HG02763 (cell line): Measurements from ENCODE around the gene PHC3.
"Not testable (repeated sequence)": the region's sequence is repeated elsewhere in the genome, so short reads cannot be mapped to it uniquely, and the experiment has no call there.

Experiments
- ATAC-seq: cut with Tn5 transposase; IDR thresholded peaks from one replicate; pipeline ENCODE4 v1.9.1; 2021; ENCODE audit warnings: mild to moderate bottlenecking, moderate library complexity; ENCODE audit not compliant: unreplicated experiment

Gene PHC3, protein sequence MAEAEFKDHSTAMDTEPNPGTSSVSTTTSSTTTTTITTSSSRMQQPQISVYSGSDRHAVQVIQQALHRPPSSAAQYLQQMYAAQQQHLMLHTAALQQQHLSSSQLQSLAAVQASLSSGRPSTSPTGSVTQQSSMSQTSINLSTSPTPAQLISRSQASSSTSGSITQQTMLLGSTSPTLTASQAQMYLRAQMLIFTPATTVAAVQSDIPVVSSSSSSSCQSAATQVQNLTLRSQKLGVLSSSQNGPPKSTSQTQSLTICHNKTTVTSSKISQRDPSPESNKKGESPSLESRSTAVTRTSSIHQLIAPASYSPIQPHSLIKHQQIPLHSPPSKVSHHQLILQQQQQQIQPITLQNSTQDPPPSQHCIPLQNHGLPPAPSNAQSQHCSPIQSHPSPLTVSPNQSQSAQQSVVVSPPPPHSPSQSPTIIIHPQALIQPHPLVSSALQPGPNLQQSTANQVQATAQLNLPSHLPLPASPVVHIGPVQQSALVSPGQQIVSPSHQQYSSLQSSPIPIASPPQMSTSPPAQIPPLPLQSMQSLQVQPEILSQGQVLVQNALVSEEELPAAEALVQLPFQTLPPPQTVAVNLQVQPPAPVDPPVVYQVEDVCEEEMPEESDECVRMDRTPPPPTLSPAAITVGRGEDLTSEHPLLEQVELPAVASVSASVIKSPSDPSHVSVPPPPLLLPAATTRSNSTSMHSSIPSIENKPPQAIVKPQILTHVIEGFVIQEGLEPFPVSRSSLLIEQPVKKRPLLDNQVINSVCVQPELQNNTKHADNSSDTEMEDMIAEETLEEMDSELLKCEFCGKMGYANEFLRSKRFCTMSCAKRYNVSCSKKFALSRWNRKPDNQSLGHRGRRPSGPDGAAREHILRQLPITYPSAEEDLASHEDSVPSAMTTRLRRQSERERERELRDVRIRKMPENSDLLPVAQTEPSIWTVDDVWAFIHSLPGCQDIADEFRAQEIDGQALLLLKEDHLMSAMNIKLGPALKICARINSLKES

DNA sequence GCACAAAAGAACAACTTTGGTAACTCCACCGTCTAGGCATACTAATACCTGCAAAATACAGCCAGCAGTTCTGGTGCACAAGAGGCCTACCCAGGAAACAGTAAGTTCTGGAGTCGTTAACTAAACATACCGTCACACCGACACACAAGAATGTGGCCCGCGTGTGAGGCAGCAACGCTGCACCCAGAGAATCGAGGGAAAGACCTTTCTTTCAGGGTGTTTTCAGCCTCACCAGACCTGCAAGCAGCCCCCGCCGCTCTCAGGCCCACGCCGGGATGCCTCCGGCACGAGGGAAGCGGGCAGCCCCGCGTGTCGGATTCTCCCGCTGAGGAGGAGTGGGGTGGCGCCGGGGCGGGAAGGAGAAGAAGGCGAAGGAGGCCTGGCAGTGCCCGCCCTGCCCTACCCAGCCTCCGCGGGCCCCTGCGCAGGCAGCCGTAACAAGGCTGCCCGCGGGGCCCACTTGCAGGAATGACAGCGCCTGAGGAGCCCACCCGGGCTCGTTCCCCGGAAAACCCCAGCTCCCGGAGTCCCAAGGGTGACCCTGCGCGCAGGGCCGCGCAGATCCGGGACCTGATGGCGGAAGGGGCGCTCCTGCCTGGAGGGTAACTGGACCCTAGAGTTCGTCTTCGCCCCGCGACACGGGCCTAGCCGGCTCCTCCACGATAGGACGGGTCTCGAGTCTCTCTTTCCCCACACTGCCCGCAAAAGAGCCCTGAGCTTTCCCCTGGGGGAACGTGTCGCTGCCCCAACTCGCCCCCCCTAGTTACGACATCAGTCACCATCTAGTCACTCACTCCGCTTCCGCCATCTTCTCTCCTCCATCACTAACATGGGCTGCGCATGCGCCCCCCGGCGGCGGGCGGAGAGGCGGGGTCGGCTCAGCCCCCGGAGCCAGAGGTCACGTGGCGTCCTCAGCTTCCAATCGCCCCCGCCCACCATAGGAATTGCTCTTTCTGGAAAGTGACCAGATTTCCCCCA is at the start of gene PHC3:
PHC3 (minus strand) TSS at position 826 of the 978 bp plus-strand sequence; CDS start at position 808, 18 bp downstream.
- peak; percentile 80 for ATAC-seq

DNA sequence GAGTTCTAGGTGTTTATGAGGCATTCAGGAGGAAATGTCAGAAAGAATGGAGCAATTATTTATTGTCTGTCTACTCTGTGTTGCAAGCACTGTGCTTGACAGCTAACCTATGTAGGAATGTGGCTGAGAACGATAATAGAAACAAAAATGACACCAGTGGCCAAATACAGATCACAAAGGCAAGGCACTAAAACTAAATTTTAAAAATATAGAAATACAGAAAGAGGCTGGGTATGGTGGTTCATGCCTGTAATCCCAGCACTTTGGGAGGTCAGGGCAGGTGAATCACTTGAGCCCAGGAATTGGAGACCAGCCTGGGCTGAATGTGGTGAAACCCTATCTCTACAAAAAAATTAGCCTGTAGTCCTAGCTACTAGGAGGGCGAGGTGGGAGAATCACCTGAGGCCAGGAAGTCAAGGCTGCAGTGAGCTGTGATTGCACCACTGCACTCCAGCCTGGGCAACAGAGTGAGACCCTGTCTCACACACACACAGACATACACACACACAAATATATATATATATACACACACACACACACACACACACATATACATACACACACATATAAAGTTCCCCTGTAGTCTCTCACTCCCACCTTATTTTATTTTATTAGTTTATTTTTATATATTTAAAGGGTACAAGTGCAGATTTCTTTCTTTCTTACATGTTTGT is 46.7 kb upstream of the PHC3 start:
- no peak for ATAC-seq

DNA sequence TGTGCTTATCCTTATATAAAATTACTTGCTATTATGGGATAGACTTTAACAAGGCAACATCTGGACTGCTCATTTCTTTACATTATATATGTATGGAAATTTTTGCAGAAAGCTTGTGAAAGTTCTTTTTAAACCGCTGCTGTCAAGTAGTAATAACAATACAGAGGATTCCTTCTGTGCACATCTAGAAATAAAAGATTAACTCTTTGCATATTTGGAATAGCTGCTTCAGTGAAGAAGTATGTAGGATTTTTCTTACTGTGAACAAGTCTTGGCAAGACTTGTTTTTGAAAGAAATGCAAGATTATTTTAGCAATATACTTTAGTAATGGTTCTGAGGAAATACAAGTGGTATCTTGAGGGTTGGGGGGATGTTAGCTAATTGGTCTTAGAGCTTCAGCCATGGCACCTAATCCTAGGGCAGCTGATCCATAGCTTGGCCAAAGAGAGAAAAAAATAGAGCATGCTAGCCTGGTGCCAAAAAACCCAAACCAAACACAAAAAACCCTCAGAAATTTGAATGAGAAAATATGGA is 45.0 kb upstream of the PHC3 start:
- no peak for ATAC-seq

DNA sequence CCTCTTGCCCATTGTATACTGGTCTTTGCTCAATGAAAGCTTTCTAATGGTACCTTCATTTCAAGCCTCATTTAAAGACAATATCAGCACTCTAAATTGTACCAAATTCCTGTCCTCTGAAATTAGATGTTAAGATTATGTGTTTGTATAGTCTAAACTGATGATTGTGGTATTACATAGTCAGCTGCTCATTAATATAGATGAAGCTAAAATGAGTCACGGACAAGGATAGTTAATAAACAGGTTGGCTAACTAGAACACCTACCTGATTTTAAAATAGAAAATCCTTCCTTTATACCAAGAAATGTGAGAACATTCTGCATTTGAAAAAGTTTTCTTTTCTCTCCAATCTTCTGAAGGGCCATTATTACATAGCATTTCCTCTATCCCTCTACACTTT is 43.6 kb upstream of the PHC3 start:
- no peak for ATAC-seq

DNA sequence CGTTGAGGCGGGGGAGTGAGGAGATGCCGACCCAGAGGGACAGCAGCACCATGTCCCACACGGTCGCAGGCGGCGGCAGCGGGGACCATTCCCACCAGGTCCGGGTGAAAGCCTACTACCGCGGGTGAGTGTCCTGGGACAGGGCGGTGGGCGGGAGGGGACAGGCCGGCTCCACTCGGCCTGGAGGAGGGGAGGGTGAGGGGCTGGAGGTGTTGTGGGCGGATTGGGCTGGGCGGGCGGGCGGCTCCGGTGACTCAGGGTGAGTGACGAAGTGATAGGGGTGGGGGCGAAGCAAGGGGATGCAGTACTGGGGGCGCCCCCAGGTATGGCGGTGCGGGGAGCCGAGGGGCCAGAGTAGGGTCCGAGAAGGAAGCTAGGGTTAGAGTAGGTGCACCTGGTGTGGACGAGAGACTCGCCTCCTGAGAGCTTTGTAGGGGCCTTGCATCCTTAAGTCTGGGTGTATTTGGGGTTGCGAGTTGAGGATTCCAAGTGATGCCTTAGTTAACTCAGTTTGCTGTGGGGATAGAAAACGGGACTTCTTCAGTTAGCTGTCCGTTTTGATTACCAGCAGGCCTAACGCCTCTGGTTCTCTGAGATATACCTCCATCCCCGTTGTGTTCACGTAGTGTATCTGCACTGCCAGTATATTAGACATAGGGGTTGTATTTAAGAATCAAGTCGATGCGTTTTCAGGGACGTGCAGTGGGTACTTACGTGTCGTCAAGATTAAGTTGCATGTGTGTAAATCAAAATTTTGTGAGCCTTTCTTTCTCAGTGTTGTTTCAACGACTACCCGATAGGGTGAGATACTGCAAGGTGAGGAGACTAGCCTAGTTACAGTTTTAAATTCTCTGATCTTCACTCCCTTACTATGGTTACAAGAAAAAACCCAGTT is 41.4 kb upstream of the PHC3 start:
- ATAC-seq: peak; percentile 14

DNA sequence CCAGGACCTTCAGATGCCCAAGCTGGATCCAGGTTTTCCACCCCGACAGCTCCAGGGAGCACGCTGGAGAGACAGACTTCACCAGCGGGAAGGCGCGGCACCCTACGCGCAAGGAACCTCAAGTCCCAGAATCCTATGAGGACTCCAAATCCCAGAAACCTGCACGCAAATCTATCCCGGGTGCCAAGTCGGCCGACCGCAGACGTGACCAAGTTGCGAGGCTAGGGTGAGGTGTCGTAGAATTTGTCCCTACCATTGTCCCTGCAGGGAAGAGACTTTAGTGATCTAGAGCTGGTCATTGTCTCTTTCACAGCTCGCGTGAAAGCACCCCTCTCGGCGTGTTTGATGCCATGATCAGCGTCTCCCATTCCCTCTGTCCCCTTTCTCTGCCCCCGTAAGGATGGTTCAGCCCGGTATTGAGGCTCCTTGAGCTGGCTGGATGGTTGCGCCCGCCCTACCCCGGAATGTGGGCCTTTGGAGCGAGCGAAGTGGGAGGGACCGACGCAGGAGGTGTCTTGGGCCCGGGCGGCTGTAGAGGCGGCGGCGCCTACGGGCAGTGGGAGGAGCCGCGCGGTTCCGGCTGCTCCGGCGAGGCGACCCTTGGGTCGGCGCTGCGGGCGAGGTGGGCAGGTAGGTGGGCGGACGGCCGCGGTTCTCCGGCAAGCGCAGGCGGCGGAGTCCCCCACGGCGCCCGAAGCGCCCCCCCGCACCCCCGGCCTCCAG is 40.6 kb upstream of the PHC3 start, which contains the start of gene PRKCI:
PRKCI (plus strand) TSS at position 501 of the 723 bp plus-strand sequence. CDS start 246 bp downstream, outside the sequence.
- ATAC-seq: peak; percentile 97

DNA sequence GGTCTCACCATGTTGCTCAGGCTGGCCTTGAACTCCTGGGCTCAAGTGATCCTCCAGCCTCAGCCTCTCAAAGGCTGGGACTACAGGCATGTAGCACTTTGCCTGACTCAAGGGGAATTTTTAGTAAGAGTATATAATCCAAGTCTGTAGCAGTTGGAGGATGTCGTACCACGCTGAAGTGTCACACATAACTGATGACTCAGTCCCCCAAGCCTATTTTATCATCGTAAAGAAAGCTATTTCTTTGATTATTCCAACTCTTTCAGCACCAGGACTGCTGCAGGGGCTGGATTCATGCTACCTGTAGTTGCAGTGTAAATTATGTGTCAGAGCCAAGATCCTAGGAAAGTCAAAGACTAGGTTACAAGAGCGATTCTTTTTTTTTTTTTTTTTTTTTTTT is 39.3 kb upstream of the PHC3 start:
- no peak for ATAC-seq

DNA sequence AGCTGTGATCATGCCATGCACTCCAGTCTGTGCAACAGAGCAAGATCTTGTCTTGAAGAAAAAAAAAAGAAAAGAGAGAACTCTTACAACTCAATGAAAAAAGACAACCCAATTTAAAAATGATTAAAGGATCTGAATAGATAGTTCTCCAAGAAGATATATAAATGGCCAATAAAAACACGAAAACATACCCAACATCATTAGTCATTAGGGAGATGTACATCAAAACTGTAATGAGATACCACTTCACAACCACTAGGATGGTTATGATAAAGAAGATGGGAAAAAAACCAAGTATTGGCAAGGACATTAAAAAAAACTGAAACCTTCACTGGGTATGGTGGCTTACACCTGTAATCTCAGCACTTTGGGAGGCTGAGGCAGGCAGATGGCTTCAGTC is 38.3 kb upstream of the PHC3 start:
- ATAC-seq: no peak

DNA sequence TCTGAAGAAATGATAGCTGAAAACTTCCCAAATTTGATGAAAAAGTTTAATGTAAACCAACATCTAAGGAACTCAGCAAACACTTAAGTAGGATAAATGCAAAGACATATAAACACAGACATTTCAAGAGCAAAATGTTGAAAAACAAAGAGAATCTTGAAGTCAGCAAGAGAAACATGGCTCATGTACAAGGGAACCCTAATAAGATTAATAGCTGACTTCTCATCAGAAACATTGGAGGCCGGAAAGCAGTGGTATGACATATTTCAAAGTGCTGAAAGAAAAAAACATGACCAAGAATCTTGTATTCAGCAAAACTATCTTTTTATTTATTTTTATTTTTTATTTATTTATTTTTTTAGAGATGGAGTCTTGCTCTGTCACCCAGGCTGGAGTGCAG is 30.1 kb upstream of the PHC3 start:
- no peak for ATAC-seq

DNA sequence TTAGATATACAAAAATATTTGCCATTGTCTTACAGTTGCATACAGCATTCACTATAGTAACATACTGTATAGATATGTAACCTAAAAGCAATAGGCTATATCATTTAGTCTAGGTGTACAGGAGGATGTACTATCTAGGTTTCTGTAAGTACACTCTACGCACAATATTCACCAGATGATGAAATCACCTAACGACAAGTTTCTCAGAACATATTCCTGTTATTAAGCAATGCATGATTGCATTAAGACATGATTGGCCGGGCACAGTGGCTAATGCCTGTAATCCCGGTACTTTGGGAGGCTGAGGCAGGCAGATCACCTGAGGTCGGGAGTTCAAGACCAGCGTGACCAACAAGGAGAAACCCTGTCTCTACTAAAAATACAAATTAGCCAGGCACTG is 26.2 kb upstream of the PHC3 start:
- no peak for ATAC-seq

DNA sequence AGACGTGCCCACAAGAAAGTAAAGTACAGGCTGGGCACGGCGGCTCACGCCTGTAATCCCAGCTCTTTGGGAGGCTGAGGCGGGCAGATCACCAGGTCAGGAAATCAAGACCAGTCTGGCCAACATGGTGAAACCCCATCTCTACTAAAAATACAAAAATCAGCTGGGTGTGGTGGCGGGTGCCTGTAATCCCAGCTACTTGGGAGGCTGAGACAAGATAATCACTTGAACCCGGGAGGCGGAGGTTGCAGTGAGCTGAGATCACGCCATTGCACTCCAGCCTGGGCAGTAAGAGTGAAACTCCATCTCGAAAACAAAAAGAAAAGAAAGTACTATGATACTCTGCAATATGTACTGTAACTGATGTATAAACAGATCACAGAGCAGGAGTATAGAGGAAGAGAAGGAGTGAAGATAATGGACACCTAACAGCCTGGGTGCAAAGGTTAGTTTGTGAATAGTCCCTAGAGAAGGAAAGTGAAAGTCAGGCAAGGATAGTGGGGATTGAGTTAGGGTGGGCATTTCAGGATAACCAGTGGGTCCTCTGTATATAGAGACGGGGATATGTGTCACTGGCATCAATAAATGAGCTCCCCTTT is 24.7 kb upstream of the PHC3 start:
- not testable (repeated sequence) for ATAC-seq

DNA sequence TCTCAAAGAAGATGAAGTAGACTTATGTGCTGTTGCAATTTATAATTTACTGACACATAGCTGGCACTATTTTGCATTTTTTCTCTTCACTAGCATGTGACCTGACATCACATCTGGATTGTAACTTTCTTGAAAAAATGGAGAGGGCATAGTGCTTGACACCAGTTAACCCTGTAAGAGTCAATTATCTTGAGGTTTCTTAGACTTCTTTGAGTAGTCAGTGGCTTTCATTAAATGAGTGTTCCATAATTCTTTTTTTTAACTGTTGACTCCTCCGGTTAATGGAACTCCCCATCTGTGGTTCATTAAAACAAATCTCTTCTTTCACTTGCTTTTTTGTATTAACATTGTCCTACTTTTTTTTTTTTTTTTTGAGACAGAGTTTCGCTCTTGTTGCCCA is 23.8 kb upstream of the PHC3 start:
- no peak for ATAC-seq

DNA sequence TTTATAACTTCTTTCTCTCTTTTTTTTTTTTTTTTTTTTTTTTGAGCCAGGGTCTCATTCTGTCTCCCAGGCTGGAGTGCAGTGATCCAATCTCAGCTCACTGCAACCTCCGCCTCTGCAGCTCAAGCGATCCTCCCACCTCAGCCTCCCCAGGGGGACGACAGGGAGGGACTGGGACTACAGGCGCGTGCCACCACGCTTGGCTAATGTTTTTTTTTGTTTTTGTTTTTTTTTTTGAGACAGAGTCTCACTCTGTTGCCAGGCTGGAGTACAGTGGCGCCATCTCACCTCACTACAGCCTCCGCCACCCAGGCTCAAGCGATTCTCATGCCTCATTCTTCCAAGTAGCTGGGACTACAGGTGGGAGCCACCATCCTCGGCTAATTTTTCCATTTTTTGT is 23.0 kb upstream of the PHC3 start:
- no peak for ATAC-seq

DNA sequence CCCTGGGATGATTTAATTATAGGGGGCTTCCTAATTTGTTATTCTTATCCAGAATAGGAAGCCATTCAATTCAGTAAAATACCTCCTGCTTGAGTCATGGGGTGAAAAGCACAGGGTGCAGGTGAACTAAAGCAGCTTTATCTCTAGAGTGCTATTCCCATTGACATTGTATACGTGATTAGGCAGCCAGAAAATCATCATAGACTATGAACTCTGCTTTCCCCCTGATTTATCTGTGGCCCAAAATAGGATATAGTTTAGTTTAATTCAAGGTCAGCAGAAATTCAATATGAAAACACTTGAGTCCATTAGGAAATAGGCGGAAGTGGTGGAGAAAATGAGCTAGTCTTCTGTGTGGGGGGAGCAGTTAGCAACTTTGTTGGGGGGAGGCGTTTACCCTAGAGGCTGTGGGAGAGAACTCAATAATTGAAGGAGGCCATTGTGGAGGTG is 22.5 kb upstream of the PHC3 start:
- no peak for ATAC-seq

DNA sequence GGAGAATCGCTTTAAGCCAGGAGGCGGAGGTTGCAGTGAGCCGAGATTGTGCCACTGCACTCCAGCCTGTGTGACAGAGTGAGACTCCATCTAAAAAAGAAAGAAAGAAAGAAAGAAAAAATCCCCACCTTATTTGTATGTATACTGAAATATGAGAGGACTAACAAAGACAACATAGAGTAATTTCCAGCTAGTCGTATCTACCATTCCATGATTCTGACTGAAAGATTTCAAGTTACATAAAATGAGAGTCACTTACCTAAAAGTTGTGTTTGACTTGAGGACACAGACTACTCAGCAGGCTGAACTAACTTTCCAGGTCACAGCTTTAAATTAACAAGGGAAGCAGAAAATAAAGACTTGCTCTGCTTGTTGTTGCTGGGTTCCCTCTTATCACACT is 21.9 kb upstream of the PHC3 start:
- no peak for ATAC-seq

DNA sequence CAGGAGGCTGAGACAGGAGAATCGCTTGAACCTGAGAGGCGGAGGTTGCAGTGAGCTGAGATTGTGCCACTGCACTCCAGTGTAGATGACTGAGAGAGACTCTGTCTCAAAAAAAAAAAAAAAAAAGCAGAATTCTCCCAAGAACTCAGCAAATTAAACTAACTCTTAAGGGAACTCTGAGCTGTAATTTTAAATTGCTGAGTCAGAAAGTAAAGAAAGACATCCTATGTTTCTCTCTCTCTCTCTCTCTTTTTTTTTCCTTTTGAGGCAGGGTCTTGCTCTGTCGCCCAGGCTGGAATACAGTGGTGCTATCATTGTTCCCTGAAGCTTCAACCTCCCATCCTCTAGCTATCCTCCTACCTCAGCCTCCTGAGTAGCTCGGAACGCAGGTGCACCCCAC is 20.0 kb upstream of the PHC3 start:
- no peak for ATAC-seq

DNA sequence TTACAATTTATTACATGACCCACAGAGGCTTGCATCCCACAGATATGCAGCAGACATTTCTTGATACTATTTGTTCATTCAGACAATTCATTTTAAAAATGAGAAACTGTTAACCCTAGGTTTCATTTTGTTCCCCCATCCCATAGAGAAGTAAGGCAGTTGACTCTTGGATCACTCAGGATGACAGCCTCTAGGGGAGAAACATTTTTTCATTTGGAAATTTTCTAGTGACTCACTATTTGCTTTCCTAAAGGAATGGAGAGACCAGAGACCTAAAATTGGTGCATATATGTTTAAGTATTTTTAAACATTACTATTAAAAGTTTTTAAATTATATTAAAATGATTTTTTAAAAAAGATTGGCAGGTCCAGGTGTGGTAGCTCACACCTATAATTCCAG is 19.5 kb upstream of the PHC3 start:
- no peak for ATAC-seq

DNA sequence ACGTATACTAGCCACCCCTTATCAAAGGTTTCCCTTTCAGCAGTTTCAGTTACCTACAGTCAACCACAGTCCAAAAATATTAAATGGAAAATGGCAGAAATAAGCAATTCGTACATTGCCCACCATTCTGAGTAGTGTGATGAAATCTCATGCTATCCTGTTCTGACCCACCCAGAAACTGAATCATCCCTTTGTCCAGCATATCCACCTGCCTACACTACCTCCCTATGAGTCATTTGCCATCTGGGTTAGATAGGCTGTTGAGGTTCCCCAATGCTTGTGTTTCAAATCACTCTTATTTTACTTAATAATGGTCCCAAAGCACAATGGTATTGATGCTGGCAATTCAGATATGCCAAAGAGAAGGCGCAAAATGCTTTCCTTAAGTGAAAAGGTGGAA is 15.3 kb upstream of the PHC3 start:
- ATAC-seq: no peak
